Keratinocyte (primary cell): ENCODE results near the gene STK11. TPM values are rescaled to one million over a fixed set of nuclear protein-coding genes. Genes with fewer than 3 reads are reported as not detected.

Experiments used
- DNase-seq: peaks from one replicate; pipeline ENCODE4 v3.0.0-alpha.2; 2011; ENCODE audit warnings: low read depth, missing footprints, low spot score
- FAIRE-seq: peaks from 2 replicates; lab custom pipeline; 2011; peaks lifted over from hg19 to GRCh38; lab: Jason Lieb, UNC
- H2AFZ ChIP-seq: 2 replicates; pipeline ENCODE4 v1.6.0; 2012; ENCODE audit warnings: low read length, control low read depth, inconsistent platforms; ENCODE audit not compliant: control insufficient read depth
- H3K27ac ChIP-seq: 2 replicates; pipeline ENCODE4 v1.5.1; 2011; ENCODE audit warnings: low read length; ENCODE audit not compliant: control insufficient read depth, insufficient read depth
- H3K27me3 ChIP-seq: 3 replicates; pipeline ENCODE4 v1.6.0; 2011; ENCODE audit warnings: low read length; ENCODE audit not compliant: control insufficient read depth, insufficient read depth; ENCODE audit errors: extremely low read depth
- H3K36me3 ChIP-seq, 2 experiments: 2 replicates in 1 of 2; 3 replicates in 1 of 2; pipeline ENCODE4 v1.5.1; 2011; ENCODE audit warnings: low read length in 2 of 2, mild to moderate bottlenecking in 1 of 2; ENCODE audit not compliant: control insufficient read depth in 2 of 2, insufficient read depth in 2 of 2; ENCODE audit errors: extremely low read depth in 1 of 2
- H3K4me1 ChIP-seq: 3 replicates; pipeline ENCODE4 v1.5.1; 2011; ENCODE audit warnings: low read length; ENCODE audit not compliant: control insufficient read depth, insufficient read depth; ENCODE audit errors: extremely low read depth
- H3K4me2 ChIP-seq: 3 replicates; pipeline ENCODE4 v1.6.0; 2011; ENCODE audit warnings: low read depth, low read length; ENCODE audit not compliant: control insufficient read depth, insufficient read depth; ENCODE audit errors: extremely low read depth
- H3K4me3 ChIP-seq, 3 experiments: fragments of 200-600 bp in 1 of 3; sonication (generic) in 1 of 3; 2 replicates in 2 of 3; 3 replicates in 1 of 3; pipeline ENCODE4 v1.5.1; 2011 to 2016; ENCODE audit warnings: low read length in 3 of 3, mild to moderate bottlenecking in 3 of 3, control low read depth in 2 of 3, inconsistent platforms in 1 of 3, low read depth in 1 of 3, mixed read lengths in 1 of 3, mixed run types in 1 of 3, moderate library complexity in 1 of 3; ENCODE audit not compliant: control insufficient read depth in 2 of 3, insufficient read depth in 2 of 3; ENCODE audit errors: extremely low read depth in 1 of 3
- H3K79me2 ChIP-seq: 2 replicates; pipeline ENCODE4 v1.6.0; 2012; ENCODE audit warnings: low read length; ENCODE audit not compliant: control insufficient read depth, insufficient read depth
- H3K9ac ChIP-seq: 3 replicates; pipeline ENCODE4 v1.6.0; 2011; ENCODE audit warnings: low read length; ENCODE audit not compliant: control insufficient read depth, insufficient read depth; ENCODE audit errors: extremely low read depth
- H3K9me1 ChIP-seq: 3 replicates; pipeline ENCODE4 v1.6.0; 2011; ENCODE audit warnings: low read length; ENCODE audit not compliant: control insufficient read depth, insufficient read depth; ENCODE audit errors: extremely low read depth
- H3K9me3 ChIP-seq: 2 replicates; pipeline ENCODE4 v1.5.1; 2012; ENCODE audit warnings: low read depth, low read length; ENCODE audit not compliant: control insufficient read depth
- H4K20me1 ChIP-seq: 3 replicates; pipeline ENCODE4 v1.6.0; 2011; ENCODE audit warnings: low read length; ENCODE audit not compliant: control insufficient read depth, insufficient read depth; ENCODE audit errors: extremely low read depth
- CTCF ChIP-seq, 3 experiments: IDR thresholded peaks in 1 of 3; conservative IDR thresholded peaks in 1 of 3; optimal IDR thresholded peaks in 1 of 3; 2 replicates in 2 of 3; 3 replicates in 1 of 3; pipeline versions ENCODE3 to v1.5.1; 2011; ENCODE audit warnings: low read length in 3 of 3, mild to moderate bottlenecking in 3 of 3, moderate library complexity in 2 of 3, control low read depth in 1 of 3, inconsistent platforms in 1 of 3; ENCODE audit not compliant: insufficient read depth in 2 of 3; ENCODE audit errors: extremely low read depth in 1 of 3
- EZH2 ChIP-seq: IDR thresholded peaks from one replicate; pipeline ENCODE4 v1.6.1; 2012; ENCODE audit warnings: inconsistent platforms, mild to moderate bottlenecking, low read length, moderate library complexity
- dilution Hi-C: fragments of 300-500 bp; cut with MboI; formaldehyde crosslinking; loops from one replicate; pipeline ENCODE4 v1.7.0; 2020; ENCODE audit warnings: low sequenced_read_pairs; ENCODE audit not compliant: extremely low pct_ligation_motif_present
- polyA plus RNA-seq, 5 experiments: library from polyadenylated mRNA; depleted of rRNA in 3 of 5; stranded (reverse) in 3 of 5; stranded (forward) in 1 of 5; unstranded in 1 of 5; fragments of >200 nt; gene quantifications; 1 replicate in 1 of 5; 2 replicates in 3 of 5; 3 replicates in 1 of 5; pipeline versions ENCODE4 v1.2.1 to v1.2.3, GENCODE V29; 2011 to 2012; ENCODE audit warnings: missing spikeins in 2 of 5, low read depth in 1 of 5, low replicate concordance in 1 of 5

The STK11 gene
- polyA plus RNA-seq, 1 donor (not counting 4 experiments of a cell fraction or from before 2014, with no cell fraction given), result 24.6 TPM

- H3K4me1 ChIP-seq, result peaks cover 19% of the 10 kb centered on the region
- FAIRE-seq (no peak), DNase-seq (no peak)
- H3K9me1 ChIP-seq, result peaks cover 3% of the 10 kb centered on the region
- H3K4me2 ChIP-seq, result no peak overlapping the region
- dilution Hi-C loops, result no loop called here
- H4K20me1 ChIP-seq, result peaks cover 19% of the 10 kb centered on the region
- no peak overlapping the region for H3K4me3 ChIP-seq
- TF ChIP-seq CTCF (optimal IDR thresholded peaks at IDR 0.05 in 1 of 3, IDR thresholded peaks at IDR 0.05 in 1 of 3, conservative IDR thresholded peaks at IDR 0.05 in 1 of 3; ENCODE audit: extremely low read depth in 1 of 3, insufficient read depth in 2 of 3, low read length in 3 of 3) (no peak), EZH2 (no peak)
- no peak overlapping the region for H3K27ac ChIP-seq
- peaks cover 83% of the 10 kb centered on the region for H3K79me2 ChIP-seq
- H3K36me3 ChIP-seq, result peaks cover 9 to 14% of the 10 kb centered on the region in 2 experiments
- no peak overlapping the region for H3K9ac ChIP-seq
- no peaks in the 10 kb centered on the region for H3K27me3 ChIP-seq
- no peaks in the 10 kb centered on the region for H3K9me3 ChIP-seq
- H2AFZ ChIP-seq, result no peak overlapping the region
Observed at GRCh38 chr19:1158885-1159448, 46.6 kb upstream of the STK11 start.

- H3K27me3 ChIP-seq, result no peaks in the 10 kb centered on the region
- TF ChIP-seq EZH2 (no peak), CTCF (optimal IDR thresholded peaks at IDR 0.05 in 1 of 3, IDR thresholded peaks at IDR 0.05 in 1 of 3, conservative IDR thresholded peaks at IDR 0.05 in 1 of 3; ENCODE audit: extremely low read depth in 1 of 3, insufficient read depth in 2 of 3, low read length in 3 of 3) (no peak)
- H3K36me3 ChIP-seq, result peaks cover 9 to 14% of the 10 kb centered on the region in 2 experiments
- H3K4me1 ChIP-seq, result peaks cover 14% of the 10 kb centered on the region
- no peak overlapping the region for H3K9ac ChIP-seq
- DNase-seq (no peak), FAIRE-seq (no peak)
- H3K79me2 ChIP-seq, result peaks cover 86% of the 10 kb centered on the region
- H2AFZ ChIP-seq, result no peak overlapping the region
- no peak overlapping the region for H3K4me3 ChIP-seq
- no peak overlapping the region for H3K4me2 ChIP-seq
- H3K9me1 ChIP-seq, result peaks cover 3% of the 10 kb centered on the region
- peaks cover 21% of the 10 kb centered on the region for H4K20me1 ChIP-seq
- H3K27ac ChIP-seq, result no peak overlapping the region
- dilution Hi-C loops, result no loop called here
- no peaks in the 10 kb centered on the region for H3K9me3 ChIP-seq
Observed at GRCh38 chr19:1159864-1160595, 45.5 kb upstream of the STK11 start.
